Measurements from ENCODE around the gene INHBA. TPM values are rescaled to one million over a fixed set of nuclear protein-coding genes. Genes with fewer than 3 reads are reported as not detected.

The INHBA gene
- total RNA-seq, 4 donors from 2014 or later = 0.93 to 3.5 (median 1.7) TPM

DNA sequence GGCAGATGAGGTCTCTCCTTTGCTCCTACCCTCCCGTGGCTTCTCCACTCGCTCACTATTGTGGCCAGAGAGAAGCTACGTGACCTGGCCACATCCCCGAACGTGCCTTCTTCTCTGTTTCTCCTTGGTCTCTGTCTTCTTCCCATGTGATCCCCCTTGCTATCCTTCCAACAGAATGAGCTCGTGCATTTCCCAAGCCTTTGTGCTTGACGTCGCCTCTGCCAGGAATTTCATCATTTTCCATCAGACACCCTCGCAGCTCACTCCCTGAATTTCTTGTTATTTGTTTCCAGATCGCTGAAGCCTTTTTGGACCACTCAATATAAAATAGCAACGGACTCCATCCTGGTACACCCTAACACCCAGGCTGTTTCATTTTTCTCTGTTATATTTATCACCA is 13.8 kb upstream of the INHBA start:
- TF ChIP-seq, protein P1, sequence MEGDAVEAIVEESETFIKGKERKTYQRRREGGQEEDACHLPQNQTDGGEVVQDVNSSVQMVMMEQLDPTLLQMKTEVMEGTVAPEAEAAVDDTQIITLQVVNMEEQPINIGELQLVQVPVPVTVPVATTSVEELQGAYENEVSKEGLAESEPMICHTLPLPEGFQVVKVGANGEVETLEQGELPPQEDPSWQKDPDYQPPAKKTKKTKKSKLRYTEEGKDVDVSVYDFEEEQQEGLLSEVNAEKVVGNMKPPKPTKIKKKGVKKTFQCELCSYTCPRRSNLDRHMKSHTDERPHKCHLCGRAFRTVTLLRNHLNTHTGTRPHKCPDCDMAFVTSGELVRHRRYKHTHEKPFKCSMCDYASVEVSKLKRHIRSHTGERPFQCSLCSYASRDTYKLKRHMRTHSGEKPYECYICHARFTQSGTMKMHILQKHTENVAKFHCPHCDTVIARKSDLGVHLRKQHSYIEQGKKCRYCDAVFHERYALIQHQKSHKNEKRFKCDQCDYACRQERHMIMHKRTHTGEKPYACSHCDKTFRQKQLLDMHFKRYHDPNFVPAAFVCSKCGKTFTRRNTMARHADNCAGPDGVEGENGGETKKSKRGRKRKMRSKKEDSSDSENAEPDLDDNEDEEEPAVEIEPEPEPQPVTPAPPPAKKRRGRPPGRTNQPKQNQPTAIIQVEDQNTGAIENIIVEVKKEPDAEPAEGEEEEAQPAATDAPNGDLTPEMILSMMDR (IDR thresholded peaks at IDR 0.05) = no peak
- no peak for DNase-seq (ENCODE audit: low spot score)
- ATAC-seq (ENCODE audit: low FRiP score) = no peak

DNA sequence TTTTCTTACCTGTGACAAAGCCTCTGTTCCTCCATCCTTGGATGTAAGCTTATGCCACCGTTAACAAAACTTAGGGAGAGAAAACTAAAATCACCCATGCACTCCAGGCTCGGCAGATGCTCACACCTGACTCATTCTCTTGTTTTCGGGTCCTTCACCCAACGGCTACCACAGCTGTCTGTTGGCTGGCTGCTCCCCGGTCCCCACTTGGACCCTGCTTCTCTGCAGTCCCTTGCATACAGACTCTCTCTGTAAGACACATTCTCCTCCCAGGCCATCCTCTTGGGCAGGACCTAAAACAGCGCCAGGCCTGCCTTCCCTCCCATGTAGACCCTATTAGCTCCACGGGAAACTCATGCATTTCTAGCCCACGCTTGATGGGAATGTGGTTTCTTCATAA is 12.1 kb upstream of the INHBA start:
- DNase-seq (ENCODE audit: low spot score) = no peak
- no peak for ATAC-seq (ENCODE audit: low FRiP score)
- TF ChIP-seq, protein P1 (IDR thresholded peaks at IDR 0.05) = no peak

DNA sequence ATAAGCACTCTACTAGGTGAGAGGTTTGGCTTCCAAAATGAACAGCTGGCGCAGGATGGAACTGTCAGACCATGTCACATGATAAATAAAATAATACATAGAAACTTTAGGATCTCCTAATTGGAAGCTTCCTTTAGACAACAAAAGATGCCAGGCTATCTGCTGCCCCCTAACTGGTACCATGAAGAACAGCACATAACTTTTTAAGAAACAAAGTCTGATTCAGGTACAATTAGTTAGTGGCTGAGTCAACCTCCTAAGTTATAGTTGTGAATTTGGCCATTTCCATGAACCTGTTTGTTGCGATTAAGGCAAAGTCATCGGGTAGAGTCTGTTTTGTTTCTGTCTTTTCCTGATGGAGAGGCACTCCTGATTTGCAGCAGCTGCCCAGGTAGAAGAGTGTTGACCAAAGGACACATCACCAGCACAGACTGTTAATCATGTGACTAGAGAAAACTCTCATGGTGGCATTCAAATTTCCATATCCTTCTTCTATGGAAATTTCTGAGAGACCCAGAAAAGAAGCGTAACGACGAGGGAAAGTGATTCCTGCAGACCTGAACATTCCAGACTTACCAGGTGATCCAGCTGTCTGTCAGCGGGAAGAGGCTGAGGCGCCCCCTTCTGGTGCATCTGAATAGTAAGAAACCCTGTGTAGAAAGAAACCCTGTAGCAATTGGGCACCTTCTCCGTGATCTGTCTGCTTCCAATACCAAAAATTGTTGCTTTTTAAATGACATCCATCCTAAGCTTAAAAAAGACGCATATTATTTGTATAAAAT is 8.6 kb upstream of the INHBA start:
- TF ChIP-seq, protein P1 (IDR thresholded peaks at IDR 0.05) = no peak
- ATAC-seq (ENCODE audit: low FRiP score) (no peak), DNase-seq (ENCODE audit: low spot score) (no peak)

DNA sequence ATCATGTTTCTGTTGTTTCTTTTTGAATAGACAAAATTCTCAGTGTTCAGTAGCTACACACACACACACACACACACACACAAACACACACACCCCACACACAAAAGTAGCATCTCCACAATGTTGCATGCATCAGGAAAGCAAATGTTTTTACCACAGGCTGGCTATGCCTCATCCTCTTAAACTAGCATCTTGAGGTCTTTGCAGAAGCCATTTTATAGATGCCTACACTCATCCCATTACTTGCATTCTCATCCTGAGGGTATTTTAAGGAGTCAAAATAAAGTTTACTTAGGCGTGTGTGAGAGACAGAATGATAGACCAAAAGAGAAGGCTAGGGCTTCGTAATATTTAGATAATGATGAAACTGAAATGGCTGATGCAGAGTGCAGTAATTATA is 7.9 kb upstream of the INHBA start:
- ATAC-seq (ENCODE audit: low FRiP score) (no peak), DNase-seq (ENCODE audit: low spot score) (no peak)
- TF ChIP-seq, protein P1 (IDR thresholded peaks at IDR 0.05) = no peak

DNA sequence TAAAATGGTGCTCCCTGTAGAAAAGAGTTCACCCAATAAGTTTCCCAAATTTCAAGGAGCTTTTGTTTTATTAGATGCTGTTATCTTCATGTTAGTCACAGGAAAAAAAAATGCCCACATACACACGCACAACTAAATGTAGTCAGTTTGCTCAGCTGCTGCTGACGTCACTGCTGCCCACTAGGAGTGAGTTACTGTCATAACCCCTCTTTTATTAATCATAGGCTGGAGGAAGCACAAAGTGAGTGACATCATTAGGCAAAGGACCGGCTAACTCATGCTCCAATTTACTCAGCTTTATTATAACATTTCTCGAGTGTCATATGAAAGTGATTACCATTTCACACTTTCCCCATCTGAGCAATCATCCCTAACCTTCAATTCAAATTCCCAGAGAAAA is 6.7 kb upstream of the INHBA start:
- DNase-seq (ENCODE audit: low spot score) (no peak), ATAC-seq (ENCODE audit: low FRiP score) (no peak)
- TF ChIP-seq, protein P1 (IDR thresholded peaks at IDR 0.05) = no peak

DNA sequence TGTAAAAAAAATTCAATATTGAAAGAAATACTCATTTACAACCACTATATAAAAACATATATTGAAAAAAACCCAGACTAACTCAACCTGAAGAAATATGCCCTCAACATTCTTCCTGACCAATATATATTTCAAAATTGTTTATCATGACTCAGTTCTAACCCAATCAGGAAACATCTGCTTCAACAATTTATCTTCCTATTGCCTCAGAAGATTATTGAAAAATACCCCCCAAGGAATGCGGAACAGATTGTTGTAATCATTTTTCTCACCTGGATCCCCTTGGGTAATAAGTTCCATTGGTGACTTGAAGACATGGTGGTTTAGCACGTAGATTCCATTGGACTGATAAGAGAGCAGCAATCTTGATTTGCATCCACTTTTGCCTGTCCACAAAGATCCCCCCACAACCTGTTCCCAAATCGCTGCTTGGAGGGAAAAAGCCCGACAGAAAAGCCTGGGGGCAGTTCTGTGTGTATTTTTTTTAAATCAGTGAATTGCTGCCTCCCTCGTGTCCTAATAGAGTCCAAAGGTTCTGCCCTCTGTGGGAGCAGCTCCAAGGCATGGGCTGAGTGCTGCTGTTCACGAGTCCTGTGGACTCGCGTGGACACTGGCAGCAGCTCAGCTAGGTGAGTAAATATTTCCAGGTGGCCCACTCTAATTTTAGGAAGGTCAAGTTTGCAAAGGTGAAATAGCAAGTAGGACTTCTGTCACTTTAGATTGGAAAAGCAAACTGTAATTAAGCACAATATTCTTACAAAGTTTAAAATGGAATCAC is 5.9 kb upstream of the INHBA start:
- TF ChIP-seq, protein P1 (IDR thresholded peaks at IDR 0.05) = no peak
- ATAC-seq (ENCODE audit: low FRiP score) = no peak

More for the DNA sequence above, 5.9 kb upstream of the INHBA start:
- no peak for DNase-seq (ENCODE audit: low spot score)
